HG02870 (cell line): ENCODE data around the gene SBNO2.

Experiments used
- ATAC-seq: cut with Tn5 transposase; IDR thresholded peaks from one replicate; pipeline ENCODE4 v1.9.1; 2021; ENCODE audit warnings: mild to moderate bottlenecking, moderate library complexity; ENCODE audit not compliant: unreplicated experiment

Gene SBNO2

DNA sequence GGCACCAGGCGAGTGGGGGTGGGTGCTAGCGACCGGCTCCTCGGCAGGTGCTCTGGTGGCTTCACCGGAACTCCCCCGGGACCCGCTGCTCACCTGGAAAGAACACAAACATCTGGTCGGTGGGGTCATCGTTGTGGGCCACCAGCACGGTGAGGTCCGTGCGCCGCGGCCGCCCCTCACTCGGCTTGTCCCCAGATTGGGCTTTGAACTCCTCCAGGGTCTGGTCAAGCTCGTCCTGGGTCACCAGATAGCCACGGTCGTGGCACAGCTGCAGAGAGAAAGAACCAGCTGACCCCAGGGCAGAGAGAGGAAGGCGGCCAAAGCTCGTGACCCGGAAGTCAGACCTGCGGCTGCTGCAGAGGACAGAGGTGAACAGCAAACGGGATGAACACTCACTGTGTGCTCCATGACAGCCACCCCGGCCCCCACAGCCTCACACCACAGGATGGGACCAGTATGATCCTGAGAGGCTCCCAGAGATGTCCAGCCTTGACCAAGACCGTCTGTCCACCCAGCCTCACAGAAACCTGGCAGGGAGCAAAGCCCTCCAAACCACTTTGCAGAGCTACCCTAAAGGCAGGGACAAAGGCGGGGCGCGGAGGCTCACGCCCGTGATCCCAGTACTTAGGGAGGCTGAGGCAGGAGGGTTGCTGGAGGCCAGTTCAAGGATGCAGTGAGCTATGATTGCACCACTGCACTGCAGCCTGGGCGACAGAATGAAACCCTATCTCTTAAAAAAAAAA lies 80.1 kb downstream of the SBNO2 start:
- ATAC-seq: no peak

DNA sequence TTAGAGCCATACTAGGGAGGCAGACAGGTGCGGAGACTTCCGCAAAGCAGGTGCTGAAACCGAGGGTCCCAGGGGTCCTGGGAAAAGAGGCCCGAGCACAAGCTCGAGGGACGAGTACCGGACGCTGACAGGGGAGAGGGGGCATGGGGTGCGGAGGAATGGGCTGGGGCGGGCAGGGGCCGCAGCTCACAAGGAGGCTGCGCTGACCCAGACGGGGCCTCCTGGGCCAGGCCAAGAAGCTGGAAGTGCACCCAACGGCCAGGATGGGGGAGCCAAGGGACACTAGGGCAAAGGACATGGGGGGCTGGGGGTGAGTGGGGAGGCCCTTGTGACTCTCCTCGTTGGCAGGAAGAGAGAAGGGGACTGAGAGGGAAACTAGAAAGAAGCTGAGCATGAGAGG lies 80.7 kb downstream of the SBNO2 start:
- ATAC-seq: no peak

DNA sequence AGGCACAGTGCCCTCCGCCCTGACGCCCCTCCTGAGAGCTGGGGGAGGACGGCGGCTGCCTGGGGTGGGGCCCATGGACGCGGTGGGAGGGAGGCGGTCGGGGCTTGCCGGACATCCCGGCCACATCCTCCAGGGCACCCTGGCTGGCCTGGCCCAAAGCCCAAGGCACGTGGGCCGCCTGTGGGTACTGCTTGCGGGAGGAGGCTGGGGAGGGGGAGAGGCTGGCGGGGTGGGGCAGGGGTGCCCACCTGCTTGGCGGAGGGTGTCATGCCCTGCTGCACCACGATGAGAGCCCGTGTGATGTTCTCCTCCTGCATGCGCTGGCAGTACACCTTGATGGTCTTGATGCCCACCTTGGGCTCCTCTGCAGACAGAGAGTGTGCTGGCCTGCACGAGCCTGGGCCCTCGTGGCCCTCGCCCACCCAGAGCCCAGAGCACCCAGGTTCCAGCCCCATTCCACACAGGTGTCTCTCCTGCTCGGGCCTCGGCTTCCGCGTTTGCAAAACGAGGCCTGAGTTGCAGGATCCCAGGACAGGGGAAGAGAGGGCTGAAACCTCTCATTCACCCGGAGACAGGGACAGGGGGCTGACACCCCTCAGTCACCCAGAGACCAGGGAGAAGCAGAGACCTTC lies 82.4 kb downstream of the SBNO2 start:
- no peak for ATAC-seq

DNA sequence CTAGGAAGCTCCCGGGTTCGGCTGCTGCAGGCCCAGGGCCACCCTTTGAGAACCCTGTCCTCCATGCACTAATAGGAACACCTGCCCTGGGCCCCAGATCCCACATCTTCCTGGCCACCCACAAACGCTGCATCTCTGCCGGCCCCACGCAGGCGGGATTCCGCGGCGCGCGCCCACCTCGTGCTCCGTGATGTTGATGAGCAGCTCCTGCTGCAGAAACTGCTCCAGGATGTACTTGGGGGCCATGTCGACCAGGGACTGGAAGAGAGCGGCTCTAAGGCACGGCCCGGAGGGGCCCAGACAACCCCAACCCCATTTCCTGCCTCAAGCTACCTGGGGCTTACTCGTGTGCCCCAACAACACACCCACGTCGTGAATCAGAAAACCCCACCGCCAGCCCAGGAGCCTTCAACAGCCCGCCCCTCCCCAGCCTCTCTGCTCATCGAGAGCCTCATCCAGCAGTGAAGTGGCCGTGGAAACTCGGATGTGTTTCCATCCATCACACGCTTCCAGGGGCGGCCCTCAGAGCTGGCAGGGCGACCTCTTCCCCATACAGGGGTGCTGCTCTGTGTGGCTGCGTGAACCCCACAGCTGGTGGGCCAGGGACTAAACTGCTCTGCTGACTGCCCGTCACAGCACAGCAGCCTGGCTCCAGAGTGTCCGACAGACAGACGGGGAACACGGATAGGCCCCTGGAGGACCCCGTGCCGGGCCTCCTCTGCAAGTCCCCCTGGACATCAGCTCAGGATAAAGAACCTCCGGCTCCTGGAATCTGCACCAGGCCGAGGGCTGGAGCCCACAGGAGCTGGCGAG lies 83.1 kb downstream of the SBNO2 start:
- no peak for ATAC-seq

- no peak for ATAC-seq
Observed at GRCh38 chr19:1089891-1090290, 84.2 kb downstream of the SBNO2 start.

DNA sequence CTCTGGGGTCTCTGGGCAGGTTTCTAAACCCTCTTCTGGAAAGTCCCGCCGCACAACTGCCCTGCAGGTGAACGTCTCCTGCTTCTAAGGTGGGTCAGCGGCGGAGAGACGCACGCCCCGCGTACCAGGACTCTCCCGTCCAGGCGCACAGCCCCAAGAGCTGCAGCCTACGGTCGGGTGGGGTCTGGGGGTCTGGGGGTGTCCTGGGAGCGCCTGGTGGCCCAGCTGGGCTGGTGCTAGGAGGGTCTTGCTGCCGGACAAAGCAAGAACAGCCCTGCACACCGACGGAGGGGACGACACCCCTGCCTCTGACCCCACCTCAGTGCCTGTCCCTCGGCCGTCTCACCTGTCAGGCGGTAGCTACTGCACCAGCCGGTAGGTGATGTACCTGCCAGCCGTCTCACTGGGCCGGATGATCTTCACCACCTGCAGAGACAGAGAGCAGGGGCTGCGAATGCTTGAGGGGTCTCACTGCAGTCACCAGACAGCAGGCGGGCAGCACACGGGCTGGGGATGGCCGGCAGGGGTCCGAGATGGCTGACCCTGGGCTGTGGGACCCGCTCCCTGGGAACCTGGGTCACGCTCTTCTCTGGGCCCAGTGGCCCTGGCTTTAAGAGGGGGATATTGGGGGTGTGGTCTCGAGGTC lies 84.8 kb downstream of the SBNO2 start:
- no peak for ATAC-seq

DNA sequence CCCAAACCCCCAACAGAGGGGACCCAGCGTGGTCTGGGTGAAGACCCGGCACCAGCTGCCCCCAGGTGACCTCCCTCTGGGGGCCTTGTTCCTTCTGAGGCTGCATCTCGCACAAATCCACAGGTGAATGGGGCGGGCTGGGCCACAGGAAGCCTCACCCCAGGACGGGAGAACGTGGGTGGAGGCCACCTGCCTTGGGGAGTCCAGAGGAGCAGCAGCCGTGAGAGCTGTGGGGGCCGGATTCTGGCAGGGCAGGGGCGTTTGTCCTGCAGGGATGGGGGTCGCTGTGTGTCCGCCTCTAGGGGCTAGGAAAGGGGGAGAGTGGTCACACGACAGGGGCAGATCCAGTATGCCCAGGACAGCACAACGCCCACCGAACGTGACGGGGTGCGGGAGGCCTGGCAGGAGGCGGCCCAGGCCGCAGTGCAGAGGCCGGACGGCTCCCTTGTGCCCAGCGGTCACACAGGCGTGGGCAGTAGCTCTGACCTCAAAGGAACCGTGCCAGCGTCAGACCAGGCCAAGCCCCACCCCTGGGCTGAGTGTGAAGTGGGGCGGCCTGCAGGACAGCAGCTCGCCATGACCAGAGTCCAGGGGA lies 85.6 kb downstream of the SBNO2 start:
- ATAC-seq: no peak

- no peak for ATAC-seq
Observed at GRCh38 chr19:1087813-1088415, 86.2 kb downstream of the SBNO2 start.

GRCh38 chr19:1086613-1087012 lies 87.5 kb downstream of the SBNO2 start:
- ATAC-seq: no peak

DNA sequence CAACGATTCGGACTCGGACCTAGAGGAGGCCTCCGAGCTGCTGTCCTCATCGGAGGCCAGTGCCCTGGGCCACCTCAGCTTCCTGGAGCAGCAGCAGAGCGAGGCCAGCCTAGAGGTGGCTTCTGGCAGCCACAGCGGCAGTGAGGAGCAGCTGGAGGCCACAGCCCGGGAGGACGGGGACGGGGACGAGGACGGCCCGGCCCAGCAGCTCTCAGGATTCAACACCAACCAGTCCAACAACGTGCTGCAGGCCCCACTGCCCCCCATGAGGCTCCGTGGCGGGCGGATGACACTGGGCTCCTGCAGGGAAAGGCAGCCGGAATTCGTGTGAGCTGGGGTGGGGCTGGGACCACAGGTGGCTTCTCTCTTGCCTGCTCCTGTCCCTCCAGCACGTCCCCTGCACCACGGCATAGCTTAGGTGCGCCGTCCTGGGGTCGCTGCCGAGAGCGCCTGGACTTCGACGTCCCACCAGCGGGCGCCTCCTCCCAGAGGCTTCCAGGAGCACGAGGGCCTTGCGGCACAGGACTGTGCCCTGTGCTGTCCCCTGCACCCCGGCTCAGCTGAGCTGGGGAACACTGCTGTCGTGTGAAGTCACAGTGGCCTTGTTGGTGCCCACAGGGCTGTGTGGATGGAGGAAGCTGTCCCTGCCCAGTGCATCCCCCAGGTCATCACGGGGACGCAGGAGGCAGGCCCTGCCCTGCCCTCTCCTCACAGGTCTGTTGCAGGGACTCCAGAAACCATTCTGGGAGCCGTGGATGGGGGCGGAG lies 88.2 kb downstream of the SBNO2 start:
- no peak for ATAC-seq

- ATAC-seq: no peak
Observed at GRCh38 chr19:1085053-1085658, 88.9 kb downstream of the SBNO2 start.

DNA sequence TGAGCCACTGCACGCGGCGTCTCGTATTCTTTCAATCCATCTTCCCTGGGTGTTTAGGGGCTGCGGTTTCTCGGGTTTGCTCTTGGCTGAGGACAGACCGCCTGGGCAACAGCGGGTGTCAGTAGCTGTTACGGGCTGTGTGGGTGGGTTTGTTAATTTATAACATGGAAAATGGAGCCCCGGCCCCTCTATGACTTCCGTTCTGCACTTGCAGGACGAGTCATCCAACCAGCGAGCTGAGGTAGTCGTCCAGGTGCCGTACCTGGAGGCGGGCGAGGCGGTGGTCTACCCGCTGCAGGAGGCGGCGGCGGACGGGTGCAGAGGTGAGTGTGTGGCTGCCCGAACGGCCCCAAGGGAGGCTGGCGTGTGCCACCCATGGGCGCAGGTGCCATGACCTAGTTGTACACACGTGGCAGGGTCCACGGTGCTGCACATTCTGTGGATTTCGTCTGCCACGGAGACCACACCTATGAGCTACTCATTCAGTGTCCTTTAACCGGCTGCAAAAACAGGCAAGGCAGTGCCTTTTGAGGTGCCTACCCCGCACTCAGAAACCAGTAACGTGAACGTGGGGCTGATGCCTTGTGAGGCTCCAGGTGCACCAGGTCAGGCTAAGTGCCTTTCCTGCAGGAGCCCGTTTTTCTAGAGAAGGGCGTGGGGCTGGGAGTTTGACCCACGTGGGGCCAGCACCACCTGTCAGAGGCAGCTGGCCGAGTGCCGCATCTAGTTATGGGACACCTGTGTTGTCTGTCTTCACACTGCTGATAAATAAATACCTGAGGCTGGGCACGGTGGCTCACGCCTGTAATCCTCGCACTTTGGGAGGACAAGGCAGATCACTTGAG lies 89.8 kb downstream of the SBNO2 start:
- ATAC-seq: no peak

- no peak for ATAC-seq
Observed at GRCh38 chr19:1082928-1083816, 90.9 kb downstream of the SBNO2 start.

- ATAC-seq: no peak
Observed at GRCh38 chr19:1082165-1082927, 91.7 kb downstream of the SBNO2 start.

GRCh38 chr19:1081301-1082164 lies 92.5 kb downstream of the SBNO2 start:
- ATAC-seq: no peak
